Daoy (cell line): ENCODE measurements around the gene C2CD2L. TPM values are rescaled to one million over a fixed set of nuclear protein-coding genes. Genes with fewer than 3 reads are reported as not detected.
A peak's percentile ranks its signal among the peaks of the same experiment; 100 is the strongest.
"Not testable (repeated sequence)": the region's sequence is repeated elsewhere in the genome, so short reads cannot be mapped to it uniquely, and the experiment has no call there.

ENCODE experiments used
- DNase-seq: peaks from one replicate; pipeline ENCODE4 v3.0.0-alpha.2; 2015; ENCODE audit warnings: low read depth
- total RNA-seq: library from RNA; depleted of rRNA; stranded (reverse); fragments of >200 nt; shearing (Covaris generic); gene quantifications from 2 replicates; pipeline ENCODE4 v1.2.3, GENCODE V29; 2014; rRNA removed

C2CD2L gene
- total RNA-seq, 1 experiment from 2014 or later, result 10.6 TPM

DNA sequence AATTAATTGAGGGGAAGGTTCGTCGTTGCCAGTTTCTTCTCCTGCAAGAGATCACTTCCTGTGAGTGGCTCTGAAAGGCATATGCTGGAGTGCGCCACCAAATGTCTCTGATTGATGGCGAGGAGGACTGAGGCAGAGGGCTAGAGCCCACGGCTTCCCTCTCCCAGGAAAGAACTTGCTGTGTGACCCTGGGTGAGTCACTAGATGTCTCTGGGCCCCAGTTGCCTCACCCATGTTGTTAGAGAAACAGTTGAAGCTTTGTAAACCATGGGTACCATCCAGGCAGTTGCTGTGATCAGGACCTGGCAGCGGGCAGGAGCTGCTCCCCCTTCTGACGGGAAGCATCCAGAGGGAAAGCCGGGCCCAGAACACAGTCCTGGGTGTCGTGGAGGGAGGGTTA, 44.9 kb downstream of the C2CD2L start:
- no peak for DNase-seq

DNA sequence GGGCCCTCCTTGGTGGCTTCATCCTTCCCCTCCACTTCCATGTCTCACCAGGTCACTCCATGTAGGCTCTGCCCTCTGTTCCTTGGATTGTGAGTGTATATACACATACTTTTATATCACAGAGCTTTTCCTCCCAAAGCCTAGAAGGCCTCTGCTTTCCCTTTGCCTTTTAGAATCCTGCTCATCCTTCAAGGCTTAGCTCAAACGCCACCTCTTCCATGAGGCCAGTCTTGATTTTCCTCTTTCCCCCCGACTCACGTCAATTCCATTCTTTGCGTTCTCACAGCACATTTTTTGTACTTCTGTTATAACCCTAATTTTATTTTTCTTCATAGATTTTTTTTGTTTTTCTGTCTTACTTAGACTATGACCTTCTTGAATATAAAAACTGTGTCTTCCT, 45.5 kb downstream of the C2CD2L start:
- DNase-seq, result no peak

DNA sequence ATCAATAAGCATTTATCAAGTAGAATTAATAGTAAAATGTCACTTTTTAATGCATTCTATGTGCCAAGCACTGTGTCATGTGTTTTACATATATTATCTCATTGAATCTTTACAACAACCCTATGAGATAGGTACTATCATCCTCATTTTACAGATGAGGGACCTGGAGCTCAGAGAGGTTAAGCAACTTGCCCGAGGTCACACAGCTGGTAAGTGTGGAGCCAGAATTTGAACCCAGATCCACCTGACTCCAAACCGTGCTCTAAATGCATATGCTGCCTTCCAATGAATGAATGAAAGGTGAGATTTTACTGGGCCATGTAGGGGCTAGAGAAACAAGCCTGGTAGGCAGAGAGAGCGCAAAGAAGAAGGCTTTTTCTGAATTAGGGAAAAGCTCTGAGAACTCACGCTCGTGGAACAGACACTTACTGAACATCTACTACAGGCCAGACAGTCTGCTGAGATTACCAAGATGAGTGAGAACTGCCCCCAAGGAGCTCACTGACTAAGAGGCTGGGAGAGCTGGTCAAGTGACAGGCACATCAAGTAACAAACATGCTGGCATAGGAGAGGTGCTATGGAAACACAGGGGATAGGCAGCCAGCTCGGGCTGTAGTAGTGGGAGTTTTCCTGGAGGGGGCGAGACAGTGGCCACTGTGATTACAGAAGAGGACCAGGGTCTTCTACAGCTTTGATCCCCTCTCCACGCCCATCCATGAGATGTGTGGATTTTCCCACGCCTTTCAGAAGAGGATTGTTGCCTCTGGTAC, 46.1 kb downstream of the C2CD2L start:
- DNase-seq, result no peak

DNA sequence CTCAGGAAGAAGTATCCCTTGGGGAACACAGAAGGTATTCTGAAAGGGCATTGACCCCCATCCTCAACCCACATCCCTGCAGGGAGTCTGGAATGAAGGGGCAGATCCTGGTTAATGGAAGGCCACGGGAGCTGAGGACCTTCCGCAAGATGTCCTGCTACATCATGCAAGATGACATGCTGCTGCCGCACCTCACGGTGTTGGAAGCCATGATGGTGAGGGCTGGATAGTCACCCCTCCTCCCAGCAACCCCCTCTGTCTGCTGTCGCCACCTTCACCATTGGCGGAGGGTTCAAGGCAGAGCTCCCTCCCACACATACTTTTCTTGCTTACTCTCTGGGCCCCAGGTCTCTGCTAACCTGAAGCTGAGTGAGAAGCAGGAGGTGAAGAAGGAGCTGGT, 47.0 kb downstream of the C2CD2L start:
- DNase-seq, result no peak

DNA sequence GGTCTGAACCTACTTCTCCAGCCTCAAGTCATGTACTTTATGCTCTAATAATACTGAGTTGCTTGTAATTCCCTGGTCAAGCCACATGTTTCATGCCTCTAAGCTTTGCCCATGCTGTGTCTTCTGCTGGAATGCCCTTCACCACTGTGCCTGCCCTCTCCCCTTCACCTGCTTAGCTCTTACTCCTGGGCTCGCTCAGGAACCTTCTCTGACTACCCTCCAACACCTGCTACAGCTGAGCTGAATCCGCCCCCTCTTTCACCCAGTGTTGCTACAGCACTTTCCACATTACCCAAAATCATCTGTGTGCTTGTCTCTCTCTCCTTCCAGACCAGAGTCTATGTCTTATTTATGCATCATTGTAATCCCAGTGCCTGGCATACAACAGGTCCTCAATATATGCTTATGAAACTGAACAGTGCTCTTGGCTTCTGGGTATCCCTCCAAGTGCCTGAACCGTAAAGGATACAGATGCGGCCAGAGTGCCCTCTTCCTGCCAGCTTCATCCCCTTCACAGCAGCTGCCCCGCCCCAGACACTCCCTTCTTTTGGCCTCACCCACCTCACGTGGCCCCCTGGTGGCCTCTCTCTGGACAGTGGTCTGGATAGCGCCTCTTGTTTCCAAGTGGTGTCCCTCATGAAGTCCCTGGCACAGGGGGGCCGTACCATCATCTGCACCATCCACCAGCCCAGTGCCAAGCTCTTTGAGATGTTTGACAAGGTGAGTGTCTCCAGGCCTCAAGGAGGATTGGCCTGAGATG, 48.8 kb downstream of the C2CD2L start:
- peak; percentile 19 for DNase-seq

DNA sequence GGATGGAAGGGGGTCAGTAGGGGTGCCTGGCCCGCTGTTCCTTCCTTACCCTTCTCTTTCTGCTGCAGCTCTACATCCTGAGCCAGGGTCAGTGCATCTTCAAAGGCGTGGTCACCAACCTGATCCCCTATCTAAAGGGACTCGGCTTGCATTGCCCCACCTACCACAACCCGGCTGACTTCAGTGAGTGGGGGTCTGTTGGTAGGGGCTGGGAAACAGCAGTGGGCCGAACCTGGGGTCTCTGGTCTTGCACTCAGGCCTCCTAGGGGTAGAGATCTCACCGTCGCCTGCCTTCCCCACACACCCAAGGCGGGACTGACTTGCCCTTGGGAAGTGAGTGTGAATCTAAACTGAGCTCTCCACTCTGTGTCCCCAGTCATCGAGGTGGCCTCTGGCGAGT, 49.4 kb downstream of the C2CD2L start:
- DNase-seq, result no peak

DNA sequence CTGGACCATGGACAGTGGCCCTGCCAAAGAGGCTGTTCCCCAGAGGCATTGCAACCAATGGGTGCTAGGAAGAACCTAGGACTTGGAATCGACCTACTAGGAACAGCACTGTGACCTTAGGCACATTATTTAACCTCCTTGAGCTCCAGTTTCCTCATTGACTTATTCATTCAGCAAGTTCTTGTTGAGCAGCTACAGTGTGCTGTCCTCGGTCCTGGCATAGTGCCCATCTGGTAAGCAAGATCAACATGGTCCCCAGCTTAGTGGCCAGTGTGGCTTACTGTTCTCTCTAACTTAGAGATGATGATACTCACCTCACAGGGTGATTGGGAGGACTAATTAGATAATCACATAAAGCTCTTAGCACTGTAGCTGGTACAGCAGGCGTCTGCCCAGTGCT, 49.9 kb downstream of the C2CD2L start:
- no peak for DNase-seq

DNA sequence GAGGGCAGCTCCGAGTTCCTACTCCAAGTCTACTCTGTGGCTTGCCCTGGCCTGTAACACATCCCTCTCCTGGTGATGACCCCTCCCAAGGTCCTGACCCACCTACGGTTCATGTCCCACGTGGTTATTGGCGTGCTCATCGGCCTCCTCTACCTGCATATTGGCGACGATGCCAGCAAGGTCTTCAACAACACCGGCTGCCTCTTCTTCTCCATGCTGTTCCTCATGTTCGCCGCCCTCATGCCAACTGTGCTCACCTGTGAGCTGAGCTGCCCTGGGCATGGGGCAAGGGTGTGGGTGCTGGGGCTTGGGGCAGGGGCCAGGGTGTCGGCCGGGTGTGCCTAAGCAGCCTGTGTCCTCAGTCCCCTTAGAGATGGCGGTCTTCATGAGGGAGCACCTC, 51.3 kb downstream of the C2CD2L start:
- no peak for DNase-seq

DNA sequence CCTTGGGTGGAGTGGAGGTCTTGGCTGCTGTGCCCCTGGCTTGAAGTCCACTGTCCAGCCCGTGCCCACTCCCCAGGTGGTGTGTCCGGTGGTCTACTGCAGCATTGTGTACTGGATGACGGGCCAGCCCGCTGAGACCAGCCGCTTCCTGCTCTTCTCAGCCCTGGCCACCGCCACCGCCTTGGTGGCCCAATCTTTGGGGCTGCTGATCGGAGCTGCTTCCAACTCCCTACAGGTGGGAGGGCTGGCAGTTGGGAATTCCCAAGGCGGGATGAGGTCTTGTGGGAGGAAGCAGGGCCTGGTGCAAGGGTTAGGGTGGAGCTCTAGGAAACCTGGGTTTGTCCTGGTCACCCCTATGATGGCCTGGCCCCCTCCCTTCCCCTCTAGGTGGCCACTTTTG, 53.0 kb downstream of the C2CD2L start:
- no peak for DNase-seq

DNA sequence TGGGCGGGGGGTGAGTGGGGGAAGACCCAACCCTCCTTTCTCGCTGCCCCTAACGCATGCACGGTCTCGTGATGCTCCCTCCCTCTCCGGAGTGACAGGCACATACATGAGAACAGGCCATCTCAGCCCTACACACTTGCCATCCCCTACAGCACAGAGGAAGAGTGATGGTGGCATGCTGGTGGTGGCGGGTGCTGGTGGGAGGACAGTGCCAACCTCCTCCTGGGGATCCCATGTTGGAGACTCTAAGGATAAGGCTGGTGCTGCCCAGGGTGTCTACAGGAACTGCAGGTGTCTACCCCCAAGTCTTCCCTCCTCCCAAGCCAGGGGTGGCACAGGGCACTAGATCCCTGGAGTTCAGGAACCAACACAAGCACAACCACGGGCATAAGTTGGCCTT, 54.7 kb downstream of the C2CD2L start:
- no peak for DNase-seq

DNA sequence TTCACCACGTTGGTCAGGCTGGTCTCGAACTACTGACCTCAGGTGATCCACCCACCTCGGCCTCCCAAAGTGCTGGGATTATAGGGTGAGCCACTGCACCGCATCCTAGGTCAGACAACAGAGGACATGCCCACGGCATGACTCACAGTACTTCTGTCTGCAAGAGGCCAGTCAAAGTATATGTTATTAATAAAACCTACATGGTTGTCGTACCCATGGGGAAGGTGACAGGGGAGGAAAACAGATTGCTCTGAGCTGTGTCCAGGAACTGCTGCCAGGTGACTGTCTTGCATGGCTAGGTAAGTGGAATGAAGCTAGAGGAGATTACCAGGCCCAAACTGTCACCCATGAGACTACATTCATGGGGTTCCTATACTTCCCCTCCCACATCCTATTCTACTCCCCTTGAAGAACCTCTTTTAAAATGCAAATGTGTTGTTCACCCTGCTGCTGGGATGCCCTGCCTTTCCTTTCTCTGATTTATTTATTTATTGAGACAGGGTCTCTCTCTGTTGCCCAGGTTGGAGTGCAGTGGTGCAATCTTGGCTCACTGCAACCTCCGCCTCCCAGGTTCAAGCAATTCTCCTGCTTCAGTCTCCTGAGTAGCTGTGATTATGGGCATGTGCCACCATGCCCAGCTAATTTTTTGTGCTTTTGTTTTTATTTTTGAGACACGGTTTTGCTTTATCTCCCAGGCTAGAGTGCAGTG, 59.4 kb downstream of the C2CD2L start:
- DNase-seq, result peak; percentile 72

DNA sequence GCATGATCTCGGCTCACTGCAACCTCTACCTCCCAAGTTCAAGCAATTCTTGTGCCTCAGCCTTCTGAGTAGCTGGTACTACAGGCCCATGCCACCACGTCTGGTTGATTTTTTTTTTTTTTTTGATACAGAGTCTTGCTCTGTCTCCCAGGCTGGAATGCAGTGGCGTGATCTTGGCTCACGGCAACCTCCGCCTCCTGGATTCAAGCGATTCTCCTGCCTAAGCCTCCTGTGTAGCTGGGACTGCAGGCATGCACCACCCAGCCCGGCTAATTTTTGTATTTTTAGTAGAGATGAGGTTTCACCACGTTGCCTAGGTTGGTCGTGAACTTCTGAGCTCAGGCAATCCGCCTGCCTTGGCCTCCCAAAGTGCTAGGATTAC, 59.9 kb downstream of the C2CD2L start:
- not testable (repeated sequence) for DNase-seq

DNA sequence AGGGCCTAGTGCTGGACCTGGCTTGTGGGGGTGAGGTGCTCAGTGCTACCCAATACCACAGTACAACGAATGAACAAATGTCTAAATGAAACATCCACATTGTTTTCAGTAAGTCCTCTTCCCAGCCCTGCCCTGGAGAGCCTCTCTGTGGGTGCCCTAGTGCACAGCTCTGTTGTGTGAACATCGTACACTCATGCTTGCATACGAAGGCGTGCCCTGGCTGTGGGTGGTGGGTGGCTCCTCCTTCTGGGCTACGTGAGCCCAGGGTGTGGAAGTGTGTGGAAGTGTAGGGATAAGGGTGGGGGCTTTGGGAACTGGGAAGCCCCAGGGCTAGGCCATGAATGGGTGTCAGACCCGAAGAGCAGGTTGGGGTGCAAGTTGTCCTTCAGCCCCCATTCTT, 60.8 kb downstream of the C2CD2L start:
- DNase-seq, result peak; percentile 23

Other genes starting within 250 kb of the C2CD2L start
- gene CXCR5, start 223.5 kb upstream of the C2CD2L start, total RNA-seq, result not detected in 2 replicates
- 3.9 and 5.4 TPM in 2 replicates for gene BCL9L, start 181.4 kb upstream of the C2CD2L start, total RNA-seq
- gene UPK2, start 151.0 kb upstream of the C2CD2L start, total RNA-seq, result not detected in 2 replicates
- gene FOXR1, start 135.6 kb upstream of the C2CD2L start, total RNA-seq, result not detected in 2 replicates
- 27.3 and 40.2 TPM in 2 replicates for gene CENATAC, start 109.2 kb upstream of the C2CD2L start, total RNA-seq
- gene RPS25, start 89.0 kb upstream of the C2CD2L start, total RNA-seq, result 1,318 and 1,710 TPM in 2 replicates
- gene TRAPPC4, start 88.6 kb upstream of the C2CD2L start, total RNA-seq, result 102 and 110 TPM in 2 replicates
- 12.7 and 18.9 TPM in 2 replicates for gene SLC37A4, start 76.5 kb upstream of the C2CD2L start, total RNA-seq
- gene HYOU1, start 50.1 kb upstream of the C2CD2L start, total RNA-seq, result 172 and 186 TPM in 2 replicates
- 10.3 and 13.2 TPM in 2 replicates for gene VPS11, start 39.5 kb upstream of the C2CD2L start, total RNA-seq
- gene HMBS, start 22.5 kb upstream of the C2CD2L start, total RNA-seq, result 2.0 and 6.0 TPM in 2 replicates
- gene DPAGT1, start 5.5 kb upstream of the C2CD2L start, total RNA-seq, result 32.0 and 38.3 TPM in 2 replicates
- 14.4 and 28.8 TPM in 2 replicates for gene HINFP, start 14.2 kb downstream of the C2CD2L start, total RNA-seq
- gene ABCG4, start 41.7 kb downstream of the C2CD2L start, total RNA-seq, result not detected in 2 replicates
- gene NLRX1, start 61.4 kb downstream of the C2CD2L start, total RNA-seq, result 4.3 and 9.7 TPM in 2 replicates
- not detected in 2 replicates for gene NHERF4, start 78.1 kb downstream of the C2CD2L start, total RNA-seq
- gene CBL, start 99.0 kb downstream of the C2CD2L start, total RNA-seq, result 7.3 and 11.1 TPM in 2 replicates
- 180 and 215 TPM in 2 replicates for gene MCAM, start 209.8 kb downstream of the C2CD2L start, total RNA-seq
- gene RNF26, start 227.2 kb downstream of the C2CD2L start, total RNA-seq, result 2.6 and 2.9 TPM in 2 replicates
- 0.51 and 1.9 TPM in 2 replicates for gene C1QTNF5, start 233.5 kb downstream of the C2CD2L start, total RNA-seq
- not detected in 2 replicates for gene MFRP, start 239.4 kb downstream of the C2CD2L start, total RNA-seq